GM21515 (cell line): ENCODE data around the gene TTYH2.
"Not testable (repeated sequence)": the region's sequence is repeated elsewhere in the genome, so short reads cannot be mapped to it uniquely, and the experiment has no call there.

ENCODE experiments used
- ATAC-seq: cut with Tn5 transposase; IDR thresholded peaks from one replicate; pipeline ENCODE4 v1.9.1; 2021; ENCODE audit not compliant: unreplicated experiment

The TTYH2 gene

DNA sequence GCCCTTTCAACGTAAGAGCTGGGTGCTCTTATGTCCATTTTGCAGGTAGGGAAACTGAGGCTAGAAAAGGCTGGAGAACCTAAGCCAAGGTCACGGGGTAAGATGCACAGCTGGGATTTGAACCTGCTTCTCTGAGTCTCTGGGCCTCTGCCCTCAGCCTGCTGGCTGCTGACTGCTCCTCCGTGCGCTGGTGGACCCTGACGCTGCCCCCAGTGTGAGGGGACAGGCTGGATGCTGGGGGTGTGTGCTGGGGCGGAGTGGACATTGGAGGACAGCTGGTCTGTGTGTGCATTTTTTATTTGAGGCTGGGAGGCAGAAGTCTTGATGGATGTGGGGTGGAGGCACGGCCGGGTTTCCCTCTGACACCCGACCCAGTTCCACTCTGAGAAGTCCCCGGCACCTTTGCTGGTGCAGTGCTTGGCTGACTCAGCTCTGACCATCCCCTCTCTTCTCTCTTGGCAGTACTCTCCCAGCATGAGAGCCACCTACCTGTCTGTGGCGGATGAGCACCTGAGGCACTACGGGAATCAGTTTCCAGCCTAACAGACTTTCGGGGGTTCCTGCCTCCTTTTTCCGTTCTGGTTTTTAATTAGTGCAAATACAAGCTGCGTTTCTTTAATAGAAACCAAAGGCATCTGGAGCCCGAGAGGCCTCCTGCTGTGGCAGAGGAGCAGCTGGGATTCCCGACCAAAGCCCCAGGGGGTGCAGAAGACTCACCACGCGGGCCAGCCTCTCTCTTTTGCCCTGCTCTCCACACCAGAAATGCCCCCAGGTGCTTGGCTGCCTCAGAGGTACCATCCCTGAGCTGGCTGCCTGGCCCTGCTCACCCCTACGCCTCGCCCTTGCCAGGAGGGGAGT is 46.5 kb downstream of the TTYH2 start:
- no peak for ATAC-seq

- ATAC-seq = no peak
Observed at GRCh38 chr17:74260525-74260850, 47.1 kb downstream of the TTYH2 start.

- ATAC-seq = no peak
Observed at GRCh38 chr17:74262601-74263000, 49.2 kb downstream of the TTYH2 start.

- ATAC-seq = not testable (repeated sequence)
Observed at GRCh38 chr17:74267054-74267453, 53.7 kb downstream of the TTYH2 start.

DNA sequence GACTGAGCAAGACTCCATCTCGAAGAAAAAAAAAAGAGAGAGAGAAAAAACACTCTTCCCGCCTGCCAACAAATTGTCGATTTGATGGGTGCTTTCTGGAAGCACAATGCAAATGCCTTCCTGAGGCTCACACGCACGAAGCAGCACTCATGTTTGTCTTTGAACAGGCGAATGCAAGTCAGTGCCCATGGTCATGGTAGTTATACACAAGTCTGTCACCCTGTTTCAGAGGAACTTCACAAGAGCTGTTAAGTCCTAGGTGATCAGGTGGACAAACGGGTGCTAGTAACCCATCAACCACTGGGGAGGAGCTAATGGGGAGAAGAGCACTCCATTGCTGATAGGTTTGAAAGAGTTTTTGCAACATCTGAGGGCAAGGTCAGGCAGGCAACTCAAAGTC is 54.2 kb downstream of the TTYH2 start:
- no peak for ATAC-seq

GRCh38 chr17:74267987-74268499 is 54.7 kb downstream of the TTYH2 start:
- no peak for ATAC-seq

DNA sequence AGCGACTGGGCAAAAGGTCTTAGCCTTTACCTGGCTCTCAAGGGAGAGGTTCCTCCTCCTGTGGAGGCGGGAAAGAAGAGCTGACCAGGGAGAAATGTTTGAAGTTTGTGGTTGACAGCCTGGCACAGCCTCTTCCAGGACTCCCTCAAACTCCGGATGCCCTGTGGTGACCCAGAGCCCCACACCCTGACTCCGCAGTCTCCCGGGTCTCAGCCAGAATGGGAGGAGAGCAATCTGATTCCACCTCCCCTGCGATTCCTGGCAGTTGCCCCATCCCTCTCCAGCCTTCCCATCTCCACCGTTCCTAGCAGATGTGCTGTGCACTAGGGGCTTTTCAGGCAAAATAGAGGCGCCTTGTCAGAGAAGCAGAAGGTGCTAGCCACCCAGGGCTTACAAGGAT is 55.2 kb downstream of the TTYH2 start:
- no peak for ATAC-seq

GRCh38 chr17:74270333-74270732 is 57.0 kb downstream of the TTYH2 start:
- no peak for ATAC-seq

GRCh38 chr17:74271281-74271680 is 57.9 kb downstream of the TTYH2 start:
- no peak for ATAC-seq

DNA sequence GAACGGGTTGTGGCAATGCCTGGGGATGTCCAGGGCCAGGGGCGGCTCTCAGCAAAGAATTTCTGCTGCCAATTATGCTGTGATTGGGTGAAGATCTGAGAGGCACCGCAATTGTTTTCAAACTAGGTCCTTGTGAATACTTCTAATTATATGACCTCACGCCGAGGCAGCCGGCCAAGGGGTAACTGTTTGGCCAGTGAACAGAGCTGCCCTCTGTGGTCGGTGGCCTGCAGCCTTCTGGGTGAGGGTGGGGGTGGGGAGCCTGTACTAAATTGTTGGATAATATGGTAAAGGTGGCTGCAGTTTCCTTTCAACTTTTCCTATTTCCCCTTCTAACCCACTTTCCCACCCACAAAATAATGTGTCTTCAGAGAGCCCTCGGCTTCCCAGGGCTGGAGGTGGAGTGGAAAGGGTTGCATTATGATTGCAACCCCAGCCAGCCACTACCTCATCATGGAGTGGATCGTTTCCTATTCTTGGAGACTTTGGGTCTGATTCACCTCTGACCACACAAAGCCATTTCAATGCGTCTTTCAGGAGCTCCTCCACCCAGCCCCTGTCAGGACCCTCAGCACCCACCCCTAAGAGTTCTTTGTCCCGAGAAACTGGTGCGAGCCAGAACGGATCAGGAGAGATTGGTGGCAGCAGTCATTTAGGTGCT is 58.7 kb downstream of the TTYH2 start:
- no peak for ATAC-seq

DNA sequence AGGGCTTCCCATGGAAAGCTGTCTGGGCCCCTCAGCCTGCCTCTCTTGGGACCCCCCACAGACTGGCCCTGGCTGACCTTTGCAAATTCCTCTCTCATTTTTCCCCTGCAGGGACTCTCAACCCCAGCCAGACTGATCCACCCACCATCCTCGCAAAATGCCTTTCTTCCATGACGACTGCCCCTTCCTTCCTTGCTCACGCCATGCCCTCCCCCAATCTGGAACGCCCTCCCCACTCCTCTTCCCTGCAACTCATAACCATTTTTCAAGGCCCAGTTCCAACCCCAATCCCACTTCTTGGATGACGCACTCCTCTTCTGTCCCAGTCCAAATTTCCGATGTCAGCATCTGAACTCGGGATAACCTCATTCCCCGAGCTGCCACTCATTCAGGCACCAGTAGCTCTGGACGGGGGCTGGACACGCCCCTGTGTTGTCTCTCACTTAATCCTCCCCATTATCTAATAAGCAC is 59.4 kb downstream of the TTYH2 start:
- no peak for ATAC-seq

DNA sequence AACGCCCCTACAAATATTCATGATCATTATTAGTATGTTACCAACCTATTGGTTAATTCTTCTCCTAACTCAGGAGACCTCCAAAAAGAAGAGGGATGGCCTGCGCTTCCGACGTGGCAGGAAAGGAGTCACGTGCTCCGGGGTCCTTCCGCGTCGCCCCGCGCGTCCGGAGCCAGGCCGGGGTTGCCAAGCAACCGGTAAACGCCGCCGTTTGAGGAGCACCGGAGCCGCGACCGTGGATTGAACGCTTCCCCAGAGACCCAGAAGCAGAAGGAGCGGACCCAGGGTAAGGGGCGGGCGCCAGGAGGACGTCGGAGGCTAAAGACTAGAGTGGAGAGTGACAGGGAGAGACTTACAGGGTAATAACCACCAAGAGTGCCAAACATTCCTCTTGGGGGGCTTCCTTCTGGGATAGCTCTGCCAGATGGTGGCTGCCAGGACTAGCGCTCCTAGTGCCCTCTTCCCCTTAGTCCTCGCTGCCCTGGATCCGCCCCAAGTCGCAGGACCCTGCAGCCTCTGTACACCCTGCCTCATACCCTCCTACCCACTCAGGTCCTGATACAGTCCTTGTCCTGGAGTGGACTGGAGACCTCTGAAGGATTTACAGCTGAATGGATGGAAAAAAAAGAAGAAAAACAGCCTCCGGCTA is 60.8 kb downstream of the TTYH2 start, which contains the start of gene DNAI2:
Gene DNAI2, plus strand, starts transcription at position 175 of the 649 bp plus-strand sequence. CDS start 7,584 bp downstream, outside the sequence.
- ATAC-seq = no peak

GRCh38 chr17:74274709-74275340 is 61.5 kb downstream of the TTYH2 start:
- ATAC-seq = no peak

DNA sequence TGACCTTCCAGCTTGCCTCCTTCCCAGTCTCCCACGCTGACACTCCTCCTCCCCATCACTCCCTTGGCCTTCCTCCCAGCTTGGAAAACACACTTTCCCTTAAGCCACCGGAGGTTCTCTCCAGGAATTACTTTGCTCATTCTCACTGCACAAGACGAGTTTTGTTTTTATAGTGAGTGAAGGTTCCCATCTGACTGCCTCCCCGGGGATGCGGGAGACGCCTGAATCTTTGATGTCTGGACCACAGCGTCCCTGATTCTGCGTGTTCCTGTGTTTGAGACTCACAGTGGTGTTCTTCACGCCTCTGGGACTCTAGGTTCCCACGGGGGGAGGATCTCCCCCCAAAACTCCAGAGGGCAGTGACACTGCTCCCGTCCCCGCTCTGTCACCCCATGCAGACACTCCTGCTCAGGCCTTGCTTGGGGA is 62.7 kb downstream of the TTYH2 start:
- ATAC-seq = no peak

- ATAC-seq = no peak
Observed at GRCh38 chr17:74276541-74277009, 63.2 kb downstream of the TTYH2 start.

GRCh38 chr17:74277935-74278334 is 64.6 kb downstream of the TTYH2 start:
- ATAC-seq = no peak

DNA sequence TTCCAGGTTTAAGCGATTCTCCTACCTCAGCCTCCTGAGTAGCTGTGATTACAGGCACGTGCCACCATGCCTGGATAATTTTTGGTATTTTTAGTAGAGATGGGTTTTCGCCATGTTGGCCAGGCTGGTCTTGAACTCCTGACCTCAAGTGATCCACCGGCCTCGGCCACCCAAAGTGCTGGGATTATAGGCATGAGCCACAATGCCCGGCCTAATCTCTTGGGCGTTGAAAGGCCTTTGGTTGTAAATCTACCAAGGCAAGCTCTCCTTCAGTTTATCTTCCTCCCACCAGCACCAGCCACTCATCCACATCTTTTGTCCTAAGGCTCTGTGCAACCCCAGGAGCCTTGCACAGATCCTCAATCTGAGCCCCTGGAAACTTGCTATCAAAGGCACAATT is 66.2 kb downstream of the TTYH2 start:
- not testable (repeated sequence) for ATAC-seq

DNA sequence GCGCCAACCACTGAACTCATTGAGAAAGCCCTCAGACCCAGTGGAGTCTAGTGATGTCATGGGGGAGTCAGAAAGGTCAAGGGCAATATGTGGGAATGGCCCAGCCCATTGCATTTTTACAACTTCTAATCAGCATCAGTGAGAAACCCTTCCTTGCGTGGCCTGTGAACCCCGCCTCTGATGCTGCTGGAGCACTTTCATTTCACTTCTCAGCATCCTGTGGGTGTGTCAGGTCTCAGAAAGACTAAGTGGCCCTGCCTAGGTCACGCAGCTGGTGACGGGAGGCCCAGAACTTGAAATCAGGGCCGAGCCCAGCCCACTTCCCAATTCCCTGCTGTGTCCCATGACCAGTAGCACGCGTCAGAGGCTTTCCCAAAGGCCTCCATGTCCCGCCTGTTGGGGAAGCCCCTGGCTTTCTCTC is 66.7 kb downstream of the TTYH2 start:
- peak; percentile 61 for ATAC-seq

- no peak for ATAC-seq
Observed at GRCh38 chr17:74281799-74282198, 68.4 kb downstream of the TTYH2 start.

GRCh38 chr17:74282274-74282586 is 68.9 kb downstream of the TTYH2 start:
- ATAC-seq = not testable (repeated sequence)
